OCI-LY3 (cell line): ENCODE results near the gene NRXN2.

Source experiments
- H2AFZ ChIP-seq: fragments of 200-600, 300-600 bp; shearing (Covaris generic); 2 replicates; pipeline ENCODE4 v1.6.0; 2014; ENCODE audit warnings: antibody characterized with exemption, low read depth, low read length
- H3K27ac ChIP-seq: fragments of 200-600, 300-600 bp; sonication (generic); 2 replicates; pipeline ENCODE4 v1.5.1; 2014; ENCODE audit warnings: mild to moderate bottlenecking, low read length, moderate library complexity, mixed read lengths
- H3K27me3 ChIP-seq: fragments of 200-600, 300-600 bp; sonication (generic); 2 replicates; pipeline ENCODE4 v1.6.1; 2014; ENCODE audit warnings: low read depth, low read length, mixed read lengths
- H3K36me3 ChIP-seq: fragments of 200-600, 300-600 bp; sonication (generic); replicated peaks from 2 replicates; pipeline ENCODE3; 2014; ENCODE audit warnings: low read depth, low read length, mixed read lengths
- H3K4me1 ChIP-seq: fragments of 300-600, 200-600 bp; sonication (generic); 2 replicates; pipeline ENCODE4 v1.6.1; 2014; ENCODE audit warnings: low read length, mixed read lengths
- H3K4me2 ChIP-seq: fragments of 200-600, 300-600 bp; sonication (generic); 2 replicates; pipeline ENCODE4 v1.6.1; 2014; ENCODE audit warnings: low read length, mixed read lengths
- H3K4me3 ChIP-seq: fragments of 300-600, 200-600 bp; sonication (generic); 2 replicates; pipeline ENCODE4 v1.5.1; 2014; ENCODE audit warnings: antibody characterized with exemption, mild to moderate bottlenecking, low read length, moderate library complexity
- H3K79me2 ChIP-seq: fragments of 300-600, 200-600 bp; shearing (Covaris generic); 2 replicates; pipeline ENCODE4 v1.6.1; 2014; ENCODE audit warnings: mild to moderate bottlenecking, low read length, mixed read lengths
- H3K9ac ChIP-seq: fragments of 300-600, 200-600 bp; shearing (Covaris generic); 2 replicates; pipeline ENCODE4 v1.6.0; 2014; ENCODE audit warnings: mild to moderate bottlenecking, low read length, moderate library complexity
- H3K9me3 ChIP-seq: fragments of 200-600, 300-600 bp; shearing (Covaris generic); 2 replicates; pipeline ENCODE4 v1.6.1; 2014; ENCODE audit warnings: low read length, mixed read lengths; ENCODE audit not compliant: insufficient read depth
- H4K20me1 ChIP-seq: fragments of 200-600, 300-600 bp; sonication (generic); 2 replicates; pipeline ENCODE4 v1.6.1; 2016; ENCODE audit warnings: low read length, mixed read lengths; ENCODE audit not compliant: insufficient read depth
- CTCF ChIP-seq: fragments of 200-600, 300-600 bp; sonication (generic); IDR thresholded peaks from 2 replicates; pipeline ENCODE4 v1.5.1; 2014; ENCODE audit warnings: antibody characterized with exemption, low read length, low read depth
- EZH2phosphoT487 ChIP-seq: fragments of 200-600 bp; shearing (Covaris generic); IDR thresholded peaks from 2 replicates; pipeline ENCODE4 v1.6.1; 2018; ENCODE audit warnings: antibody characterized with exemption, mixed run types, low read depth

NRXN2 gene

GRCh38 chr11:64685536-64685935 lies 37.5 kb downstream of the NRXN2 start:
- H3K4me1 ChIP-seq, result peaks cover 14% of the 10 kb centered on the region
- no peaks in the 10 kb centered on the region for H3K27me3 ChIP-seq
- TF ChIP-seq EZH2phosphoT487, result no peak
- no peak for TF ChIP-seq CTCF

DNA sequence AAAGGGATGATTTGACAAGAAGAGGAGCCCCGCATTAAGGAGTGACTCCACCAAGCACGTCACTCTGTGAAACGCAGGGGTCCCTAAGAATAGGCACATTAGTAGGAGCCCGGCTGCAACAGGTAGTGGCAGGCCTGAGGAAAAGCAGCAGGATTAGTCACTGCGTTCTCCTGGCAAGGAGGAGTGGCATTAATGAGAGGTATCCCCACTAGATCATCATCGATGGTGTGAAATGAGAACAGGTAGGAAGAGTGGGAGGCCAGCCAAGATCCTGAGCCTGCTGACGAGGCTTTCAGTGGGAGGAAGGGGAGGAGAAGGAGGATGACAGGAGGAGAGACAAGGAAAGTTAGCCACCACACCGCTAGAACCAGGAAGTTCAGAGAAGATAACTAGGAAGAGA lies 38.6 kb downstream of the NRXN2 start:
- Histone ChIP-seq H3K27ac (no peak overlapping the region), H3K27me3 (no peaks in the 10 kb centered on the region), H3K79me2 (no peaks in the 10 kb centered on the region), H3K9me3 (no peaks in the 10 kb centered on the region), H3K4me3 (no peak overlapping the region), H3K4me2 (no peak overlapping the region), H2AFZ (no peak overlapping the region), H3K9ac (no peak overlapping the region), H3K36me3 (no peaks in the 10 kb centered on the region), H3K4me1 (peaks cover 23% of the 10 kb centered on the region), H4K20me1 (no peaks in the 10 kb centered on the region)
- TF ChIP-seq EZH2phosphoT487 (no peak), CTCF (no peak)

More at GRCh38 chr11:64685536-64685935, 37.5 kb downstream of the NRXN2 start:
- no peak overlapping the region for H3K4me2 ChIP-seq
- H3K9ac ChIP-seq, result no peak overlapping the region
- H3K4me3 ChIP-seq, result no peak overlapping the region
- H3K27ac ChIP-seq, result no peak overlapping the region
- no peak overlapping the region for H2AFZ ChIP-seq
- H3K36me3 ChIP-seq, result no peaks in the 10 kb centered on the region
- no peaks in the 10 kb centered on the region for H3K79me2 ChIP-seq
- H4K20me1 ChIP-seq, result no peaks in the 10 kb centered on the region
- H3K9me3 ChIP-seq, result no peaks in the 10 kb centered on the region

GRCh38 chr11:64681171-64681570 lies 41.8 kb downstream of the NRXN2 start:
- Histone ChIP-seq H3K4me2 (no peak overlapping the region), H3K79me2 (no peaks in the 10 kb centered on the region), H3K36me3 (no peaks in the 10 kb centered on the region), H3K27ac (no peak overlapping the region), H3K4me3 (no peak overlapping the region), H3K4me1 (peaks cover 27% of the 10 kb centered on the region), H4K20me1 (no peaks in the 10 kb centered on the region), H3K9ac (no peak overlapping the region), H2AFZ (no peak overlapping the region), H3K27me3 (peaks cover 14% of the 10 kb centered on the region), H3K9me3 (no peaks in the 10 kb centered on the region)
- TF ChIP-seq EZH2phosphoT487 (no peak), CTCF (no peak)

GRCh38 chr11:64679846-64680245 lies 43.2 kb downstream of the NRXN2 start:
- H2AFZ ChIP-seq, result no peak overlapping the region
- no peaks in the 10 kb centered on the region for H4K20me1 ChIP-seq
- no peaks in the 10 kb centered on the region for H3K79me2 ChIP-seq
- no peaks in the 10 kb centered on the region for H3K36me3 ChIP-seq
- H3K9me3 ChIP-seq, result no peaks in the 10 kb centered on the region
- peaks cover 41% of the 10 kb centered on the region for H3K4me1 ChIP-seq
- H3K27me3 ChIP-seq, result peaks cover 14% of the 10 kb centered on the region
- H3K9ac ChIP-seq, result no peak overlapping the region
- no peak for TF ChIP-seq CTCF
- no peak for TF ChIP-seq EZH2phosphoT487
- no peak overlapping the region for H3K4me3 ChIP-seq
- H3K4me2 ChIP-seq, result no peak overlapping the region
- H3K27ac ChIP-seq, result no peak overlapping the region
